Measurements from ENCODE around the gene SRP68.

GRCh38 chr17:76000755-76001521, 71.4 kb downstream of the SRP68 start, which contains the start of gene CDK3:
- TF ChIP-seq CTCF (conservative IDR thresholded peaks at IDR 0.05; ENCODE audit: low read depth, low read length) (no peak), POLR2A (IDR thresholded peaks at IDR 0.05; ENCODE audit: low read depth, low read length) (no peak), MAFK (IDR thresholded peaks at IDR 0.05; ENCODE audit: low read depth, low read length) (no peak), USF2 (IDR thresholded peaks at IDR 0.05; ENCODE audit: low read depth, low read length) (no peak), RCOR1 (IDR thresholded peaks at IDR 0.05; ENCODE audit: insufficient replicate concordance, low read length) (no peak), SMC3 (IDR thresholded peaks at IDR 0.05; ENCODE audit: low read depth, low read length) (no peak), RAD21 (IDR thresholded peaks at IDR 0.05; ENCODE audit: low read length) (no peak), CEBPB (IDR thresholded peaks at IDR 0.05; ENCODE audit: low read depth, low read length) (no peak), FOS (IDR thresholded peaks at IDR 0.05; ENCODE audit: low read depth, low read length) (no peak), ELK1 (IDR thresholded peaks at IDR 0.05; ENCODE audit: borderline replicate concordance, low read depth, low read length) (no peak), BHLHE40 (IDR thresholded peaks at IDR 0.05; ENCODE audit: low read depth, low read length) (no peak)

All from IMR-90 (cell line).